GM21786 (cell line): ENCODE data around the gene CKLF.

ENCODE experiments used
- ATAC-seq: cut with Tn5 transposase; IDR thresholded peaks from one replicate; pipeline ENCODE4 v1.9.1; 2021; ENCODE audit not compliant: unreplicated experiment

CKLF gene

DNA sequence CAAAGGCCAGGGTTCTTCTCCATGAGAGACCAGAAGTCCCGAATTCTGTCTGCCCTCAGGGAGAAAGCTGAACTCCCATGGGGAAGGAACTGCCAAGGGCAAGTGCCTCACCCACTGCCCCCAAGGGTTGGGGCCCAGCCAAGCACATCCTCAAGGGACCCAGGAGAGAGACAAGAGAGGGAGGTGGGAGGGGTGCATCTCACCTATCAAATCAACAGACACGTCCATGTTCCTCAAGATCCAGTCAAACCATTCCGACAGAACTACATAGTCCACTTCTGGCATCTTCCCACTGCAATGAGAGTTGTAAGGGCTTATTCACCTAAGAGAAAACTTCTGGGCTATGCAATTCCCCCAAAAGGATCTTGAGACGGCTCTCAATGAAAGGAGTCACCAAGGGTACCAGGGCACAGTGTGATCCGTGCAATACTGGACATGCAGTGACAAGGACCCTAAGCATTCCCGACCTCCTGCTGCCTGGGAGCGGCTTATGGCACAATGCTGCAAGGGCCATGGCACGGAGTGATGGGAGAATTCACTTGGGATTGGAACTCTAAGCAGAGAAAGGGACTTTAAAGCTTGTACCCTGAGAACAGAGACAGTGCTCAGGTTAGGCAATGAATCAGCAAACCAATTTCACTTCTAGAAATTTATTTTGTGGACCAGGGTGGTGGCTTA is 34.7 kb upstream of the CKLF start:
- no peak for ATAC-seq

DNA sequence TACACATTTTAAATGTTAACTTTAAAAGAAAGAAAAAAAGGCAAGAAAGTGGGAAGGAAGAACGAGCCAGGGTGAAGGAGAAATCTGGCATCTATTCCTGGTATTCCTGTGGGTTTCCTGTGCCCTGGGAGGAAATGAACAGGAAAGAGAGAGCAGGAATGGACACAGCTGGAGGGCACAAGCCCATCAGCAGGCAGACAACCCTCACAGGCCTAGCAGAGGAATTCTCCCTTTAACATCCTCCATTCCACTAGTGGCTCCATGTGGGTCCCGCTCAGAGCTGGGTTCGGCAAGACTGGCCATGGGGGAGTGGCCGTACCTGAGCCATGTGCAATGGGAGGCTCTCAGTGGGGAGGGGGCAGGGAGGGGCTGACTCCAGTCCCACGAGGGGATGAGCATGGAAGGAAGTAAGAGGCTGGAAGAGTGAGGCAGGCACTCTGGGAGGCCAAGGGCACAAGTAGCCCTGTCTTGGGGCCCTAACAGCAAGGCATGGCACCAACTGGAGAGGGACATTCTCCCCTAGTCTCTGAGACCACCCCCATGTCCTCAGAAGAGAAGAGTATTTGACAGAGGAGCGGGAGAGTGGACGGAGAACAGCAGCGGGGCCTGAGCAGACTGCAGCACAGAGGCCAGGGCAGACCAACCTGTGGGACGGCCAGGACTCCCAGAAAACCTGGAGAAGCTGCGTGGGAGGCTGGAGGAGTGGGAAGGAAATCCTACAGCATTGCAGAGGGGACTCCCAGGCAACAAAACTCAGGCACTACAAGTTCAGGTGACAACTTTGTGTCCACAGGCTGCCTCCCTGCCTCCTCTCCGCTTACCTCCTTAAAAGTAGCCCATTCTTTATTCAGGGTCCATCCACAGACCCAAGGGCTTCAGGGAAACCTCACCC is 32.6 kb upstream of the CKLF start:
- ATAC-seq = no peak

DNA sequence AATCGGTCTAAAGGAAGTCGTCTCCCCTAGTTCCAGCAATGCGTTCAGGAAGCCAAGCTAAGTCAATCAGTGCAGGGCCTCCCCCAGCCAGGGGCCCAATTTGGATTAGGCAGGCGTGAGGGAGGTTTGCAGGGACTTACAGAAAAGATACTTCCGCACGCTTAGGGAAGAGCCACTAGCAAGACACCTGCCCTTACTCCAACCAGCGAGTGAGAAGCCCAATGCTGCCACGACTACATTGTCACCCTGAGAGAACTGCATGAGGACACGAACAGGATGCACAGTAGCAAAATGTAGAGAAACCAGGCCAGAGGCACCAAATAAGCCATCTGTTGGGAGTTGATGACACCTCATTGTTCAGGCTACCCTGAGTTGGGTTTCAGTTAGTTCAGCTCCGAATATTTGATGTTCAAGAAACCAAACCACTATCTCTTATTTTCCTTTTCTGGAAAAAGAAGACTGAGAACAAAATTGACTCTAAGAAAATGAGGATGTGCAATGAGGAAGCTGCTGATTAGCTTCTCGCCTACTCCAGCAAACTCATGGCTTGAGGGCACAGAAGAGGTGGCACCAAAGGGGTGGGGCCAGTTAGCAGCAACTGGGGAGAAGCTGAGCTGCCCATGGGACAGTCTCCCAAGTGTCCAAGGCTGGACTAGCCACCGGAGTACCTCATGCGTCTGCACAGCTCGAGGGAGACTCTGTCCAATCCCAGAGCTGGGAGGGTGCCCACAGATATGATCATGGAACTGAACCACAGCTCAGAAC is 31.8 kb upstream of the CKLF start:
- no peak for ATAC-seq

GRCh38 chr16:66521252-66521713 is 31.1 kb upstream of the CKLF start:
- no peak for ATAC-seq

DNA sequence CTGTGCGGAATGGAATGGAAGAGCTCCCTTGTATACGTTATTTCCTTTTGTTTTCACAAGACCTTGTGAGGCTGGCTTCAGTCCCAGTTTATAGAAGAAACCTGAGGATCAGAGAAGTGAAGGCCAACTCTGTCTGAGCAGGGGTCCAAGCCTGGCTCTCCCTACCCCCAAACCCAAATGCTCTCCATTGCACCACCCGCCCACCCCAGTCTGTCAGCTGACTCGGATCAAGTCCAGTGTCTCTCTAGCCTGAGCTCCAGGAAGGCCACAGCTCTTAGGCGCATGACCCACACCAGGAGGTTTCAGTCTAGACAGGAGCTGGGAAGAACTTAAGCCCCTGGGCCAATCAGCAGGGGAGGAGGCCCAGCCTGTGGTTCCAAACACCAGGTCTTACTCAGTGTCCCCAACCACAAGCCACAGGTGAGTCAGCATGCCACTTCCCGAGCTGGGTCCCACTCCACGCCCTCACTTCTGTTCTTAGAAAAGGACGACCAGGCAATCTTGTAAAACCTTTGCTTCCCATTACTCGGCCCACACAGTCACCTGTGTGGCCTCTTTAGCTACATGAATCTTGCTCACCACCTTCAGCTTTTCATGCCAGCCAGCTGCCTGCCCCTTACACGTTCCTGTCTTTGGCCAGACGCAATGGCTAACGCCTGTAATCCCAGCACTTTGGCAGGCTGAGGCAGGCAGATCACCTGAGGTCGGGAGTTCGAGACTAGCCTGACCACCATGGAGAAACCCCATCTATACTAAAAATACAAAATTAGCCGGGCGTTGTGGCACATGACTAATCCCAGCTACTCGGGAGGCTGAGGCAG is 30.2 kb upstream of the CKLF start:
- peak; percentile 44 for ATAC-seq

DNA sequence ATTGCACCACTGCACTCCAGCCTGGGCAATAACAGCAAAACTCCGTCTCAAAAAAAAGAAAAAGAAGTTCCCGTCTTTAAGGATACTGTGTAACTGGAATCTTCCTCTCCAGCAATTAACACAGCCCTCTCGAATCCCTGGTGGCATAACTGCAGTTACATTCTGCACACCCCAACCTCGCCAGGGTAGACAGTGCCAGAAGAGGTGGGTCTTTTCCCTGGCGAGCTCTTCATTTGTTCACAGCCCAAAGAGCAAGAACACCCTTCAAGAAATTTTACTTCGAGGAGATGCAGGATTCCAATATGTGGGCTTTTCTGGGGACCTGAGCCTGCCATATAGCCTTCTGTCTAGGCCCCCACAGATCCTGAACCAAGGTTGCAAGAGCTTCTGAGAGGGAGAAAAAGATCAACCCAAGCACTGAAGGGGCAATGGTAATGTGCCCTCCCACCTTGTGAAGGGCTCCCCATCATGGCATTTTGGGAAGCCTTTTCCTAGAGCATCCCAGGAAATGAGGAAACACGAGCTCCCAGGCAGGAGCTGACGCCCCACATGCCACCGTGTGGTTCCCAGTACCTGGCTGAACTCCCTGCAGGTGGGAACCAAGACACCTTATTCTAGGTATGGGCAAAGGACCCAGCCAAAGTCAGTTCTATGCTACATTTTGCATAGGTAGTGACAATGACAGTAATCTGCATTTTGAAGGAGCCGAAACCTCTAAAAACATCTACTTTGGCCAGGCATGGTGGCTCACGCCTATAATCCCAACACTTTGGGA is 29.4 kb upstream of the CKLF start:
- ATAC-seq = no peak

DNA sequence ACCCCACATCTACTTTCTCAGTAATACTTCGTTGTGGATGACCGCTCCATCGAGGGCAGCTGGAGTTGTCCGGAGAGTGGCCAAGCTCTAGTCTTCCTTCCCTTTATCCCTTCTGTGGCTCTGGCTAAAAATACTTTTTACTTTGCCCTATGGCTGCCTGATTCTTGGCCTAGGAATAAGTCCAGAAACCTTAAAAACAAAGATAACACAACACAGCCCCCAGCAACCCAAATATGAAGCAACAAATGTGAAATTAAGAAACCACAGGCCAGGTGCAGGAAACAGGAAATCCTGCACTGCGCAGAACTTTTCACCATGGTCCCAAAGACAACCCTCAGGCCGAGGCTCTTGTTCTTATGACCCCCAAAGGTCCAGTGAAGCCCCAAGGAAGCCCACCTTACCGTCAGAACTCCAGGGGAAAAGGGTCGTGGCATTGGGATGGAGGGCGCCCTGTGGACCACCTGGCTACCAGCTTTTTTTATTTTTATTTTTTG is 28.5 kb upstream of the CKLF start:
- peak; percentile 44 for ATAC-seq

DNA sequence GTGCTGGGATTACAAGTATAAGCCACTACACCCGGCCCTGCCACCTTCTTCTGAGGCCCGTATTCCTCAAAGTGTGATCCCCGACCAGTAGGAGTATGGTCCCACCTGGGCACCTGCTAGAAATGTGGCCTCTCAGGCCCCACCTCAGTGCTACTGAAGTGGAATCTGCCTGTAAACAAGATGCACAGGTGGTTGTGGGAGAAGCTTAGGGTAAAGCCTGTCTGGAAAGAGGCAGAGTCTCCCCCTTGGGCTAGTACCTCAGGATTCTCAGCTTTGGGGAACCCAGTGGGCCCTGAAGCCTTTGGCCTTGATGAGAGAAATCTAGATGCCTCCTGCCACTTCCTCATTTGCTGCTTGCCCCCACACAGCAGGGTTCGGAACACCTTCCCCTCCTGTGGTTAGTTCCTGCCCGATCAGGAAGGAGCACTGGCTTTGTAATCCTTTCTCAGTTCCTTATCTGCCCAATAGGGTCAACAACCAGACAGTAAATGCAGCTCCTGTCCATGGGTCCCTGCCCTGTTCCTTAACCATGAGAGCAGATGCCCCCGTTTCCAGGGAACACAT is 27.7 kb upstream of the CKLF start:
- ATAC-seq = peak; percentile 71

DNA sequence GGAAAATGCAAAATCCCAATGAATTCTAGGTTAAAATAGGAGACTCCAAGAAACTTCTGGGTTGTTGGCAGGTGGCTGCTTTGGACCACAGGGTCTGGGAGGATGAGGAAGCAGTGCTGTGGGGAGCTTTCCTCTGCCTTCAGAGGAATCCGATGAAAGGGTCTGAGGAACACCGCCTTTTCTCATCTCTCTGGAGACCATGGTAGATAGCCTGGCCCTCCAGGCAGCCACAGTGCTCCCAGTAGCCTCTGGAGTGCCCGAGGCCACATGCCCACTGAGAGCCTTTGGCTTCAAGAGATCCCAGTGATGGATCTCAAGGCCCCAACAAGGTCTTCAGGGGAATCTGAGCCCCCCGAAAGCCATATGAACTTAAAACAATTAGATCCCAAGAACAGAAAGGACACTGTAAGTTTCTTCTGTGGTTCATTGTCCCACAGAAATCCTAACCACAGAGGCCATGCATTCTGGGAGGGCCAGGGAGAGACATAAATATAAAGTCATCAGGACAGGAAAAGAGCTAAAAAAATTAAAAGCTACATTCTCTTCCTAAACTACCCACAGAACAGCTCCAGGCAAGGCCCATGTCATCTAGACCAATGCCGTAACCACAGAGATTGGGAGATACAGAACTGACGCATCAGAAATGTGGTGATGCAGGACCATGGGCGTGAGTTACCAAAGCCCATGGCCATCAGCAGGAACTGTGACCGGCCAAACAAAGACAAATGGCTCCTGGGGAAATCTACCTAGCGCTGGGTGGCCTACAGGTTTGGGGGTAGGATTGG is 26.8 kb upstream of the CKLF start:
- ATAC-seq = no peak

- ATAC-seq = no peak
These were observed 24.1 kb upstream of the CKLF start for GRCh38 chr16:66528294-66528693.

- no peak for ATAC-seq
These were observed 22.9 kb upstream of the CKLF start for GRCh38 chr16:66529475-66529874.

GRCh38 chr16:66534376-66534799 is 18.0 kb upstream of the CKLF start:
- ATAC-seq = no peak

DNA sequence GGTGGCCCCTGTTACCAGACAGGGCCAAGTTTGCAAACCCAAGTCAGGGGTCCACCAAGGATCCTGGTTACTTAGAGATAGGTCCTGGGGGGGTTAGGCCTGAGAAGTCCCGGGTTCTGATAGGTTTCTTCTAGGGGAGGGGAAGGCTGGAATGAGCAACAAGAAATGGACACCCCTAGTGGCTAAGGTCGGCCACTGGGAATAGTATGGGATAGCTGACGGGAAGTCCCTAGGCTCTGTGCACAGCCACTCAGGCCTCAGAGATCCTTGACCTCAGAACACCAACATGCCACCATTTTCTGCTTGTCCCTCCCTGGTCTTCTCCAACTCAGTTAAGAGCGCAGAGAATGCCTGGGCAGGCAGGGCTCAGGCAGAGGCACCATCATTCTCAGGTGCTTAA is 15.9 kb upstream of the CKLF start:
- ATAC-seq = no peak

DNA sequence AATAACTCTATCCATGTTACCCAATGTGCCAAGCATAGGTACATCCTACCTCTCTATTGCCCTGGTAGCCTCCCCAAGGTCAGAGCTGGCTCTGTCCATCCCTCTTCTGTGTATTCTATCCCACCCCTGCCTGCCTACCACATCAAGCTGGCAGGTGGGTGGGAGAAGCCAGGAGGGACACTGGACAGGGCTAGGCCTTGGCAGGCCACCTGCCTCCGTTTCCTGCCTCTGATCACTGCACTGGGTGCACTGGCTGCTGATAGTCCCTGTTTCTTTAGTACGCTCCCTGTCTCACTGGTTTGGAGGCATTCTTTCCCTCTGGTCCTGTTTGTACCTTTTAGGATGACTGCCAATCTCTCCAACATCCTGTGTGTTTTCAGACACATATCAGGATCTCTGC is 15.1 kb upstream of the CKLF start:
- no peak for ATAC-seq

DNA sequence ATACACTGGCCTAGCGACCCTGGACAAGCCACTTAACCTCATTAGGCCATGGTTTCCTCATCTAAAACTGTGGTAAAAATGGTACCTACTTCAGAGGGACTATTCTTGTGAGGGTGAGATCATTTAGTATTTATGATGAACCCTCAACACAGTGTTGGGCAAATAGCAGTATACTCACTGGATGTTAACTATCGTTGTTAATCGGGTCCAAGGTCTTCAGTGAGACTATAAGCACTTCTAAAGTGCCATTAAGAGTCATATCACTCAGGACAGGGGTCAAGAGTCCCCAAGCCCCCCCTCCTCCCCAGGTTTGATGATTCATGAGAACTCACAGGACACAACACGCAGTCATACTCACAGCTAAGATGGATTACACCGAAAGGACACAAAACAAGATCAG is 13.5 kb upstream of the CKLF start:
- no peak for ATAC-seq

GRCh38 chr16:66539623-66540469 is 12.5 kb upstream of the CKLF start:
- peak; percentile 80 for ATAC-seq
